Vagina (tissue), 2 donors: ENCODE results near the gene GLI3. TPM values are rescaled to one million over a fixed set of nuclear protein-coding genes. Genes with fewer than 3 reads are reported as not detected.

Source experiments
- DNase-seq, 2 donors: peaks; one replicate each; pipeline ENCODE4 v3.0.0-alpha.2; 2017; ENCODE audit errors: extremely low spot score in 2 of 2
- H3K27ac ChIP-seq: fragments of 200-600 bp; sonication (generic); one replicate; pipeline ENCODE4 v1.5.1; 2019
- H3K27me3 ChIP-seq: fragments of 200-600 bp; sonication (generic); one replicate; pipeline ENCODE4 v1.5.1; 2019
- H3K36me3 ChIP-seq, 2 donors: fragments of 200-600 bp; sonication (generic); one replicate each; pipeline ENCODE4 v1.5.1; 2017 to 2019
- H3K4me1 ChIP-seq: fragments of 200-600 bp; sonication (generic); one replicate; pipeline ENCODE4 v1.5.1; 2019
- H3K4me3 ChIP-seq, 2 donors: fragments of 200-600 bp; sonication (generic); 1 replicate in 1 of 2; 2 replicates in 1 of 2; pipeline ENCODE4 v1.5.1; 2016 to 2019
- H3K9me3 ChIP-seq: fragments of 200-600 bp; sonication (generic); one replicate; pipeline ENCODE4 v1.5.1; 2019
- POLR2A ChIP-seq, 2 donors: fragments of 450-650 bp; IDR thresholded peaks; one replicate each; pipeline ENCODE4 v1.6.1; 2017; ENCODE audit warnings: antibody characterized with exemption in 2 of 2, mild to moderate bottlenecking in 2 of 2, moderate library complexity in 2 of 2
- POLR2AphosphoS5 ChIP-seq, 2 donors: sonication (generic); formaldehyde crosslinking; IDR thresholded peaks; one replicate each; pipeline ENCODE4 v1.9.0; 2017; ENCODE audit warnings: antibody characterized with exemption in 2 of 2, mild to moderate bottlenecking in 2 of 2, low read depth in 1 of 2; ENCODE audit not compliant: insufficient read depth in 1 of 2
- intact Hi-C: fragments of 100-400 bp; cut with DNase I; formaldehyde crosslinking; loops from one replicate; pipeline ENCODE4 v1.15.1; 2023
- total RNA-seq: library from RNA; depleted of rRNA; stranded (reverse); fragments of >200 nt; gene quantifications from one replicate; pipeline ENCODE4 v1.2.3, GENCODE V29; 2016
- TF ChIP-seq, protein P1 (sequence below), 3 experiments: fragments of 450-650 bp in 2 of 3; fragments of 200-600 bp in 1 of 3; sonication (generic) in 1 of 3; IDR thresholded peaks; one replicate each; pipeline ENCODE4 v1.5.1; 2017 to 2019; ENCODE audit warnings: antibody characterized with exemption in 3 of 3, mild to moderate bottlenecking in 2 of 3, moderate library complexity in 2 of 3

Gene GLI3
- total RNA-seq, 1 donor from 2014 or later: 24.6 TPM

DNA sequence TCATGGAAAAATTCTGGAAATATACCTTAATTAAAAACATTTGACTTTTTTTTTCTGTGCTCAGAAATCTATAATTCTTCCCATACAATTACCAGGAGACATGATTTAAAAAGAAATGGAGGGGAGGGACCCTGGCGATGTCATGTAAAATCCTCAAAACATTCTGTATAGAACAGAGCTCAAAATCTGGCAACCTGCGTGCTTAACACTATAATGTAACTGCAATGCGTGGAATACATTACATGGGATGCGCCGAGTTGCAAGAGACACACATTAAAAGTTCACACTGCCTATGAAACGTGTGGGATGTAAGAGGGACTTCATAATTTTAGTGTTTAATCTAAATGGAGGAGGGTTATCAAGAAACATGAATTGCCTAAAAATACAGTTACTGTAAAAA is 215.0 kb downstream of the GLI3 start:
- intact Hi-C loops: no loop called here
- Histone ChIP-seq H3K27me3 (no peaks in the 10 kb centered on the region), H3K36me3 (peaks cover 0 to 22% of the 10 kb centered on the region in 2 donors), H3K9me3 (no peaks in the 10 kb centered on the region), H3K4me1 (no peaks in the 10 kb centered on the region), H3K4me3 (no peak overlapping the region), H3K27ac (no peak overlapping the region)
- TF ChIP-seq, protein P1, sequence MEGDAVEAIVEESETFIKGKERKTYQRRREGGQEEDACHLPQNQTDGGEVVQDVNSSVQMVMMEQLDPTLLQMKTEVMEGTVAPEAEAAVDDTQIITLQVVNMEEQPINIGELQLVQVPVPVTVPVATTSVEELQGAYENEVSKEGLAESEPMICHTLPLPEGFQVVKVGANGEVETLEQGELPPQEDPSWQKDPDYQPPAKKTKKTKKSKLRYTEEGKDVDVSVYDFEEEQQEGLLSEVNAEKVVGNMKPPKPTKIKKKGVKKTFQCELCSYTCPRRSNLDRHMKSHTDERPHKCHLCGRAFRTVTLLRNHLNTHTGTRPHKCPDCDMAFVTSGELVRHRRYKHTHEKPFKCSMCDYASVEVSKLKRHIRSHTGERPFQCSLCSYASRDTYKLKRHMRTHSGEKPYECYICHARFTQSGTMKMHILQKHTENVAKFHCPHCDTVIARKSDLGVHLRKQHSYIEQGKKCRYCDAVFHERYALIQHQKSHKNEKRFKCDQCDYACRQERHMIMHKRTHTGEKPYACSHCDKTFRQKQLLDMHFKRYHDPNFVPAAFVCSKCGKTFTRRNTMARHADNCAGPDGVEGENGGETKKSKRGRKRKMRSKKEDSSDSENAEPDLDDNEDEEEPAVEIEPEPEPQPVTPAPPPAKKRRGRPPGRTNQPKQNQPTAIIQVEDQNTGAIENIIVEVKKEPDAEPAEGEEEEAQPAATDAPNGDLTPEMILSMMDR (IDR thresholded peaks at IDR 0.05): no peak
- TF ChIP-seq POLR2A (IDR thresholded peaks at IDR 0.05) (no peak), POLR2AphosphoS5 (IDR thresholded peaks at IDR 0.05; ENCODE audit: insufficient read depth in 1 of 2, low read depth in 1 of 2) (no peak)
- DNase-seq: no peak

DNA sequence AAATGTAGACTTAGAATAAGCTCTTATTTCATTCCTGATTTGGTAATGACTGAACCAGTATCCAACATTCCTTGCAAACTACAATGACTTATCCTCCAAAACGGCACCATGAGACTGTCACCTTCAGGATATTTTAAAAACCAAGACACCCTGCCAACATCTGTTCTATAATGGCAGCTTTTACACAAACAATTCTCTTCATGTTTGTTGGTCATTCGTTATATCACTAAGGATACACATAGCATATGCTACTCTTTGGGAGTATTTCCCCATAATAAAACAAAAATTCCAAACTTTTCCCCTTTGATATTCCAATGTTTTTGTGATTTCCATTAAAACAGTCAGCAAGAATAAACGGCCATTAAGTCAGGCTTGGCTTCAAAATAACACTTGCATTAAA is 215.4 kb downstream of the GLI3 start:
- Histone ChIP-seq H3K27ac (no peak overlapping the region), H3K36me3 (peaks cover 0 to 22% of the 10 kb centered on the region in 2 donors), H3K27me3 (no peaks in the 10 kb centered on the region), H3K9me3 (no peaks in the 10 kb centered on the region), H3K4me3 (no peak overlapping the region), H3K4me1 (no peaks in the 10 kb centered on the region)
- intact Hi-C loops: no loop called here
- TF ChIP-seq, protein P1 (IDR thresholded peaks at IDR 0.05): no peak
- no peak for TF ChIP-seq POLR2A (IDR thresholded peaks at IDR 0.05)
- TF ChIP-seq POLR2AphosphoS5 (IDR thresholded peaks at IDR 0.05; ENCODE audit: insufficient read depth in 1 of 2, low read depth in 1 of 2): no peak
- no peak for DNase-seq

DNA sequence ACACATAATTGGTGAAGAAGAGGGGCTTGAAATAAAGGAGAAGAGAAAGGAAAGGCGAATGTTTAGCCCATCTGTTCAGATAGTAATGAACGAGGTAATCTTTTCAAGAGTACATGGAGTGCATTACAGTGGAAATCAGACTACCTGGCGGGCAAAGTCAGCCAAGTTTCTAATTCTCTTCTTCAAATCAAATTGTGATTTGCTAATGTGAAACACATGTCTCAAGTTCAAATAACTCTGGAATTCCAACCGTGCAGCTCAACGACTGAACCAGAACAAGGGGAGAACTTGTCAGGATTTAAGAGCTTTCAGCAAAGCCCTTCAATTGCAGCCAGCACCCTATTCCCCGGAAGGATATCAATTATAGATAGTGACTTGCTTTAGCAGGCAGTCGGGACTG is 216.9 kb downstream of the GLI3 start:
- H3K36me3 ChIP-seq: peaks cover 0 to 11% of the 10 kb centered on the region in 2 donors
- no peaks in the 10 kb centered on the region for H3K27me3 ChIP-seq
- no peak overlapping the region for H3K27ac ChIP-seq
- peaks cover 8% of the 10 kb centered on the region for H3K4me1 ChIP-seq
- TF ChIP-seq, protein P1 (IDR thresholded peaks at IDR 0.05): no peak
- TF ChIP-seq POLR2AphosphoS5 (IDR thresholded peaks at IDR 0.05; ENCODE audit: insufficient read depth in 1 of 2, low read depth in 1 of 2): no peak
- no peak for TF ChIP-seq POLR2A (IDR thresholded peaks at IDR 0.05)
- intact Hi-C loops: no loop called here
- no peak overlapping the region for H3K4me3 ChIP-seq
- no peaks in the 10 kb centered on the region for H3K9me3 ChIP-seq
- DNase-seq: no peak

DNA sequence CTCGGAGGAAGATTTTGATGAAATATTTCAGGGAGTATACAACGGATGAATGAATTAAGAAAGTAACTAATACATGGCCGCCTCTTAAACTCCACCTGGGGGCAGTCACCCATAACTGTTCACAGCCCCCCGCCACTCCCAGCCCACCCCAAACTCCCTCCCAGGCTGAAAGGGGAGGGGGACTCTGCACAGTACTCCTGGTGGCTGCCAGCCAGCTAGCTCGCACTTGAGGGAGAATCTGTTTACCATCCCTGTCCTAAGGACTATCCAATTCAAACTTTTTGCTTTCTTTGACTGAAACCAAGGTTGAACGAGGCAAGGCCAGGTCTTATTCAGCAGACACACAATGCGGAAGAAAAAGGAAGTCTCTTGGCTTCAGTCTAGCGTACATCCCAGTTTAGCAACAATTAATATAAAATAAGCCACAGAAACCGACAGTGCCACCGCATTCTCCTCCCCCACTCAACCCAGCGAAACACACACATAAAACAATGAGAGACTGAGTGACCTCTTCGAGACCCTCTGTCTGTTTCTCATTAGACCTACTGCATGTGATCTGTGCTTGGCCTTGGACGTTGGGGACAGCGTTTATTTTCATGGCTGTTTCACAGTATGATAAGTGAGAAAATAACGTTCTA is 219.5 kb downstream of the GLI3 start:
- Histone ChIP-seq H3K9me3 (peaks cover 4% of the 10 kb centered on the region), H3K4me3 (no peak overlapping the region), H3K4me1 (peaks cover 8% of the 10 kb centered on the region), H3K27ac (no peak overlapping the region), H3K36me3 (no peaks in the 10 kb centered on the region), H3K27me3 (no peaks in the 10 kb centered on the region)
- DNase-seq: no peak
- TF ChIP-seq POLR2AphosphoS5 (IDR thresholded peaks at IDR 0.05; ENCODE audit: insufficient read depth in 1 of 2, low read depth in 1 of 2): no peak
- no peak for TF ChIP-seq POLR2A (IDR thresholded peaks at IDR 0.05)
- intact Hi-C loops: no loop called here

DNA sequence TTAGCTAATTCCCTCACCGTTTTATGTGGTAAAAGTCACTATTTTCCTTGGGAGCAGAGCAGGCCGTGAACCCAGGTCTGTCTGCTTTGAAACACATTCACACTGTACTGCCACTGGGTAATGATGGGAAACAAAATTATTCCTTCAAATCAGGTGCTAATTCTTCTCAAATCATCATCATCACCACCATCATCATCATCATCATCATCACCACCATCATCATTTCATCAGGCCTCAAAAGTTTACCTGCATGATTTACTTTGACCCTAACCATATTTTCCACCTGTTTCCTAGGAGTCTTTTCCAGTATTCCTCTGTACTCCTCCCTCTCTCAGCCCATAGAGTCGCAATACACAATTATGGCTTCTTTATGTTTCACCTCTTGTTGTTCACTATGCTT is 220.5 kb downstream of the GLI3 start:
- intact Hi-C loops: no loop called here
- H3K27me3 ChIP-seq: no peaks in the 10 kb centered on the region
- H3K4me1 ChIP-seq: peaks cover 8% of the 10 kb centered on the region
- H3K27ac ChIP-seq: no peak overlapping the region
- peaks cover 0 to 7% of the 10 kb centered on the region in 2 donors for H3K36me3 ChIP-seq
- peaks cover 4% of the 10 kb centered on the region for H3K9me3 ChIP-seq
- no peak for DNase-seq
- TF ChIP-seq, protein P1 (IDR thresholded peaks at IDR 0.05): no peak
- TF ChIP-seq POLR2A (IDR thresholded peaks at IDR 0.05): no peak
- no peak for TF ChIP-seq POLR2AphosphoS5 (IDR thresholded peaks at IDR 0.05; ENCODE audit: insufficient read depth in 1 of 2, low read depth in 1 of 2)
- no peak overlapping the region for H3K4me3 ChIP-seq
